Measurements from ENCODE around the gene ZBTB12. TPM values are rescaled to one million over a fixed set of nuclear protein-coding genes. Genes with fewer than 3 reads are reported as not detected.

Gene ZBTB12
- total RNA-seq, 1 donor = 3.0 TPM

GRCh38 chr6:31880616-31881015 is 21.3 kb downstream of the ZBTB12 start:
- DNase-seq (ENCODE audit: low read depth) = no peak
- no peak for TF ChIP-seq CTCF (IDR thresholded peaks at IDR 0.05; ENCODE audit: insufficient read depth, low read depth, low read length)
- H3K4me3 ChIP-seq (ENCODE audit: low read depth, low read length) = no peak overlapping the region

GRCh38 chr6:31879901-31880300 is 22.0 kb downstream of the ZBTB12 start:
- TF ChIP-seq CTCF (IDR thresholded peaks at IDR 0.05; ENCODE audit: insufficient read depth, low read depth, low read length) = no peak
- no peak overlapping the region for H3K4me3 ChIP-seq (ENCODE audit: low read depth, low read length)
- no peak for DNase-seq (ENCODE audit: low read depth)

GRCh38 chr6:31879143-31879542 is 22.7 kb downstream of the ZBTB12 start:
- no peak for TF ChIP-seq CTCF (IDR thresholded peaks at IDR 0.05; ENCODE audit: insufficient read depth, low read depth, low read length)
- no peak for DNase-seq (ENCODE audit: low read depth)
- H3K4me3 ChIP-seq (ENCODE audit: low read depth, low read length) = no peak overlapping the region

GRCh38 chr6:31878726-31879125 is 23.2 kb downstream of the ZBTB12 start, which contains the start of gene SLC44A4:
TSS of gene SLC44A4 (minus strand) at chr6:31878997. CDS start at chr6:31878980, 17 bp downstream.
- DNase-seq (ENCODE audit: low read depth) = no peak
- H3K4me3 ChIP-seq (ENCODE audit: low read depth, low read length) = no peak within 1 kb of the TSS
- TF ChIP-seq CTCF (IDR thresholded peaks at IDR 0.05; ENCODE audit: insufficient read depth, low read depth, low read length) = no peak

- no peak for DNase-seq (ENCODE audit: low read depth)
- no peak overlapping the region for H3K4me3 ChIP-seq (ENCODE audit: low read depth, low read length)
- no peak for TF ChIP-seq CTCF (IDR thresholded peaks at IDR 0.05; ENCODE audit: insufficient read depth, low read depth, low read length)
Observed at GRCh38 chr6:31878222-31878621, 23.7 kb downstream of the ZBTB12 start.

GRCh38 chr6:31877651-31878161 is 24.2 kb downstream of the ZBTB12 start:
- DNase-seq (ENCODE audit: low read depth) = no peak
- no peak for TF ChIP-seq CTCF (IDR thresholded peaks at IDR 0.05; ENCODE audit: insufficient read depth, low read depth, low read length)
- no peak overlapping the region for H3K4me3 ChIP-seq (ENCODE audit: low read depth, low read length)

GRCh38 chr6:31877125-31877650 is 24.7 kb downstream of the ZBTB12 start:
- no peak for DNase-seq (ENCODE audit: low read depth)
- no peak for TF ChIP-seq CTCF (IDR thresholded peaks at IDR 0.05; ENCODE audit: insufficient read depth, low read depth, low read length)
- H3K4me3 ChIP-seq (ENCODE audit: low read depth, low read length) = no peak overlapping the region
